CD14-positive monocyte (primary cell): ENCODE data around the gene PAPPA2. TPM values are rescaled to one million over a fixed set of nuclear protein-coding genes. Genes with fewer than 3 reads are reported as not detected.

Experiments
- DNase-seq, 3 donors: peaks; one replicate each; pipeline ENCODE4 v3.0.0-alpha.2; 2011 to 2022
- H2AFZ ChIP-seq: 2 replicates; pipeline ENCODE4 v1.6.0; 2012; ENCODE audit warnings: mild to moderate bottlenecking, low read depth, low read length, inconsistent platforms; ENCODE audit not compliant: insufficient read depth, poor library complexity, severe bottlenecking
- H3K27ac ChIP-seq, 2 donors: 1 replicate in 1 of 2; 2 replicates in 1 of 2; pipeline ENCODE4 v1.5.1; 2012 to 2013; ENCODE audit warnings: low read length in 2 of 2, control low read depth in 1 of 2, inconsistent platforms in 1 of 2, low read depth in 1 of 2, mild to moderate bottlenecking in 1 of 2
- H3K27me3 ChIP-seq, 2 donors: one replicate each; pipeline versions ENCODE4 v1.6.0 to v1.6.1; 2011 to 2013; ENCODE audit warnings: low read length in 2 of 2; ENCODE audit not compliant: control insufficient read depth in 2 of 2, insufficient read depth in 2 of 2
- H3K36me3 ChIP-seq, 2 donors: replicated peaks in 1 of 2; 1 replicate in 1 of 2; 2 replicates in 1 of 2; pipeline versions ENCODE4 v1.5.1 to v1.6.1; 2012 to 2013; ENCODE audit warnings: low read length in 2 of 2, control low read depth in 1 of 2, inconsistent platforms in 1 of 2, mild to moderate bottlenecking in 1 of 2; ENCODE audit not compliant: insufficient read depth in 2 of 2, control insufficient read depth in 1 of 2
- H3K4me1 ChIP-seq, 2 donors: 1 replicate in 1 of 2; 2 replicates in 1 of 2; pipeline versions ENCODE4 v1.5.1 to v1.6.1; 2012 to 2013; ENCODE audit warnings: low read length in 2 of 2, control low read depth in 1 of 2, inconsistent platforms in 1 of 2, mild to moderate bottlenecking in 1 of 2, moderate library complexity in 1 of 2; ENCODE audit not compliant: insufficient read depth in 2 of 2, control insufficient read depth in 1 of 2
- H3K4me2 ChIP-seq: replicated peaks from 2 replicates; pipeline ENCODE3; 2012; ENCODE audit warnings: low read length, moderate library complexity, mild to moderate bottlenecking; ENCODE audit not compliant: poor library complexity, severe bottlenecking; ENCODE audit errors: extremely low read depth
- H3K4me3 ChIP-seq, 3 experiments: fragments of 200-600 bp in 1 of 3; sonication (generic) in 1 of 3; replicated peaks in 1 of 3; 1 replicate in 2 of 3; 2 replicates in 1 of 3; pipeline ENCODE4 v1.5.1; 2011 to 2013; ENCODE audit warnings: low read length in 3 of 3, mild to moderate bottlenecking in 3 of 3, control low read depth in 2 of 3, low read depth in 2 of 3, inconsistent platforms in 1 of 3, moderate library complexity in 1 of 3
- H3K79me2 ChIP-seq: 2 replicates; pipeline ENCODE4 v1.6.0; 2012; ENCODE audit warnings: mild to moderate bottlenecking, control low read depth, inconsistent platforms, low read length, moderate library complexity; ENCODE audit not compliant: insufficient read depth
- H3K9ac ChIP-seq: 2 replicates; pipeline ENCODE4 v1.6.0; 2017; ENCODE audit warnings: low read length, mild to moderate bottlenecking; ENCODE audit not compliant: insufficient read depth, poor library complexity, severe bottlenecking
- H3K9me3 ChIP-seq, 2 donors: replicated peaks in 1 of 2; 1 replicate in 1 of 2; 2 replicates in 1 of 2; pipeline versions ENCODE4 v1.5.1 to v1.6.1; 2012 to 2013; ENCODE audit warnings: low read length in 2 of 2, control low read depth in 1 of 2; ENCODE audit not compliant: control insufficient read depth in 1 of 2, insufficient read depth in 1 of 2
- H4K20me1 ChIP-seq: 2 replicates; pipeline ENCODE4 v1.6.0; 2012; ENCODE audit warnings: mild to moderate bottlenecking, low read length, control low read depth, moderate library complexity; ENCODE audit not compliant: insufficient read depth
- H3K27ac Mint-ChIP-seq, 7 donors: one replicate each; pipeline ENCODE4 v1.8.0; 2020; ENCODE audit warnings: mild to moderate bottlenecking in 7 of 7, mixed read lengths in 7 of 7, moderate library complexity in 6 of 7, inconsistent platforms in 2 of 7
- H3K27me3 Mint-ChIP-seq, 3 donors: one replicate each; pipeline ENCODE4 v1.8.0; 2021 to 2022; ENCODE audit warnings: low read depth in 3 of 3, mild to moderate bottlenecking in 3 of 3, mixed read lengths in 3 of 3, moderate library complexity in 3 of 3, inconsistent platforms in 1 of 3
- H3K36me3 Mint-ChIP-seq, 2 donors: one replicate each; pipeline ENCODE4 v1.8.0; 2020; ENCODE audit warnings: mixed read lengths in 2 of 2, inconsistent platforms in 1 of 2, mild to moderate bottlenecking in 1 of 2
- H3K4me1 Mint-ChIP-seq: one replicate; pipeline ENCODE4 v1.8.0; 2020; ENCODE audit warnings: mild to moderate bottlenecking, mixed read lengths
- H3K4me3 Mint-ChIP-seq, 2 donors: one replicate each; pipeline ENCODE4 v1.8.0; 2020; ENCODE audit warnings: mild to moderate bottlenecking in 2 of 2, mixed read lengths in 2 of 2, moderate library complexity in 1 of 2
- H3K9me3 Mint-ChIP-seq, 7 donors: one replicate each; pipeline ENCODE4 v1.8.0; 2020 to 2022; ENCODE audit warnings: mixed read lengths in 7 of 7, mild to moderate bottlenecking in 6 of 7, moderate library complexity in 6 of 7, inconsistent platforms in 2 of 7
- CTCF ChIP-seq: fragments of 200-600 bp; IDR thresholded peaks from one replicate; pipeline ENCODE4 v1.8.0; 2022; ENCODE audit warnings: antibody characterized with exemption, mild to moderate bottlenecking
- WGBS: methylation state at CpG from one replicate; pipeline ENCODE4 v1.1.5; 2013; ENCODE audit warnings: missing lambda C conversion rate; ENCODE audit not compliant: insufficient coverage; 5-methylcytosine and 5-hydroxymethylcytosine counted together
- intact Hi-C, 2 donors: fragments of 100-400 bp; cut with micrococcal nuclease; formaldehyde crosslinking; loops; one replicate each; pipeline versions ENCODE4 v1.15.0 to v1.15.1; 2023
- polyA plus RNA-seq, 3 donors: library from polyadenylated mRNA; depleted of rRNA in 1 of 3; unstranded in 2 of 3; stranded (reverse) in 1 of 3; fragments of 300-500 nt in 2 of 3; fragments of >200 nt in 1 of 3; fragmentation: Illumina TruSeq in 2 of 3; gene quantifications; 1 replicate in 2 of 3; 2 replicates in 1 of 3; pipeline ENCODE4 v1.2.3, GENCODE V29; 2012 to 2021

Gene PAPPA2
- polyA plus RNA-seq, 3 donors = not detected

GRCh38 chr1:176841238-176841637 is 378.3 kb downstream of the PAPPA2 start:
- Mint-ChIP-seq H3K4me3 (no peak overlapping the region), H3K36me3 (no peaks in the 10 kb centered on the region), H3K27me3 (no peaks in the 10 kb centered on the region), H3K4me1 (no peaks in the 10 kb centered on the region), H3K27ac (no peak overlapping the region), H3K9me3 (peaks cover 0 to 4% (median 0%) of the 10 kb centered on the region in 7 donors)
- Histone ChIP-seq H3K4me2 (no peak overlapping the region), H3K27me3 (no peaks in the 10 kb centered on the region), H3K9me3 (no peaks in the 10 kb centered on the region), H3K27ac (no peak overlapping the region), H3K9ac (no peak overlapping the region), H3K4me3 (no peak overlapping the region), H4K20me1 (no peaks in the 10 kb centered on the region), H2AFZ (no peak overlapping the region), H3K79me2 (no peaks in the 10 kb centered on the region), H3K36me3 (no peaks in the 10 kb centered on the region), H3K4me1 (no peaks in the 10 kb centered on the region)
- no peak for TF ChIP-seq CTCF
- intact Hi-C loops = no loop called here
- no peak for DNase-seq
- no CpG with 5 or more reads among the region's 2 CpGs for WGBS

- H2AFZ ChIP-seq = no peak overlapping the region
- no peaks in the 10 kb centered on the region for H3K9me3 ChIP-seq
- no peak for TF ChIP-seq CTCF
- H3K27me3 ChIP-seq = no peaks in the 10 kb centered on the region
- no peak for DNase-seq
- Mint-ChIP-seq H3K36me3 (no peaks in the 10 kb centered on the region), H3K9me3 (peaks cover 0 to 4% (median 0%) of the 10 kb centered on the region in 7 donors), H3K4me3 (no peak overlapping the region), H3K27me3 (peaks cover 0 to 2% (median 0%) of the 10 kb centered on the region in 3 donors), H3K4me1 (no peaks in the 10 kb centered on the region), H3K27ac (no peak overlapping the region)
- no peaks in the 10 kb centered on the region for H3K79me2 ChIP-seq
- H3K4me3 ChIP-seq = no peak overlapping the region
- 59% methylated on average over 3 of the region's 4 CpGs for WGBS
- intact Hi-C loops = no loop called here
- no peak overlapping the region for H3K4me2 ChIP-seq
- no peaks in the 10 kb centered on the region for H3K36me3 ChIP-seq
- no peak overlapping the region for H3K27ac ChIP-seq
- no peaks in the 10 kb centered on the region for H4K20me1 ChIP-seq
- no peak overlapping the region for H3K9ac ChIP-seq
- H3K4me1 ChIP-seq = no peaks in the 10 kb centered on the region
Measured at GRCh38 chr1:176843352-176844297, 380.6 kb downstream of the PAPPA2 start.
